RKO (cell line): ENCODE measurements around the gene EIF4H.
A peak's percentile ranks its signal among the peaks of the same experiment; 100 is the strongest.
"Not testable (repeated sequence)": the region's sequence is repeated elsewhere in the genome, so short reads cannot be mapped to it uniquely, and the experiment has no call there.

Source experiments
- DNase-seq: peaks from one replicate; pipeline ENCODE4 v3.0.0-alpha.2; 2016; ENCODE audit warnings: low spot score

The EIF4H gene

GRCh38 chr7:74173866-74174605 lies at the start of gene EIF4H:
Gene EIF4H, plus strand, starts transcription at chr7:74174356. Its CDS starts 28 bp downstream, at chr7:74174384.
- peak; percentile 95 for DNase-seq

DNA sequence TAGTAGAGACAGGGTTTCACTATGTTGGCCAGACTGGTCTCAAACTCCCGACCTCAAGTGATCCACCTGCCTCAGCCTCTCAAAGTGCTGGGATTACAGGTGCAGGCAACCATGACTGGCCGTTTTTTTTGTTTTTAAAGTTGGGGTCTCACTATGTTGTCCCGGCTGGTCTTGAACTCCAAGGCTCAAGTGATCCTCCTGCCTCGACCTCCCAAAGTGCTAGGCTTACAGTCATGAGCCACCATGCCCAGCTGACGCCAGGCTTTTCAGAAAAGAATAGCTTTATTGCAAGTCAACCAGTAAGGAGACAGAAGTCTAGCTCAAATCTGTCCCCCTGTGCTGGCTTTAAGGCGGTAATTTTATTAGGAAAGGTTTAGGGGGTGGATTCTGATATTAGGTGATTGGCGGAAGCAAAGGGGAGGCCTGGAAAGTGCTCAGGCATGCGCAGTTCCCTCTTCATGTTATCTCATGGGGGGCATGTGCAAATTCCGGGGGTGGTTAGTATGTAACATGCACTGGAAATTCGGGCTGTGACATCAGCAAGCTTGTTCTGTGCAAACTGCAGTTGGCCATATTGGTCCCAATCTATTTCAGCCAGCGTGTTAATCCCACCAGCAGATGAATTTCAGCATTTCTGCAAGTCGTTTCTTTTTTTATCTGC lies 47.8 kb upstream of the EIF4H start:
- DNase-seq: no peak

DNA sequence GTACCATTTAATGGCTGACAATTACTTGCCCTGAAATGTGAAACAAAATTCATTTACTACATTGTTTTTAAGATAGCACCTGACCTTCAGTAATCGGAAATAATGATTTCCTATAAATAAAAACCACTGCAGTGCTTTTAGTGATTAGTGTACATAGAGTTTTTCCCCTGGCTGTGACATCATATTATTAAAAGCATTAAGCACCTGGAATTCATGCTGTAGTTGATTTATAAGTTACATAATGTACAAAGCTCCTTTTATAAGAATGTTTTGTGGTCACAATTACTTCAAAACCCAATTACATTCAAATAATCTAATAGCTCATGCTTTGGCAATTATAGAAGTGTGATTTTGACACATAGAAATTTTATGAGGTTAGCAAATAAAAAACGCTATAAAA lies 44.3 kb upstream of the EIF4H start:
- DNase-seq: no peak

- DNase-seq: no peak
These were observed 43.6 kb upstream of the EIF4H start for GRCh38 chr7:74130518-74130917.

DNA sequence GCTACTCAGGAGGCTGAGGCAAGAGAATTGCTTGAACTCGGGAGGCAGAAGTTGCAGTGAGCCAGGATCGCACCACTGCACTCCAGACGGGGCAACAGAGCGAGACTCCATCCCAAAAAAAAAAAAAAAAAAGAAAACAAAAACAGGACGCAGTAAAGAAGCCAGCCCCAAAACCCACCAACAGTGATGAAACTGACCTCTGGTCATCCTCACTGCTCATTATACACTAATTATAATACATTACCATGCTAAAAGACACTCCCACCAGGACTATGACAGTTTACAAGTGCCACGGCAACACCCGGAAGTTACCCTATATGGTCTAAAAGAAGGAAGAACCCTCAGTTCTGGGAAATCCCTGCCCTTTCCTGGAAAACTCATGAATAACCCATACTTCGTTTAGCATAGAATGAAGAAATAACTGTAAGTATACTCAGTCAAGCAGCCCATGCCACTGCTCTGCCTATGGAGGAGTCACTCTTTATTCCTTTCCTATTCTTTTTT lies 40.0 kb upstream of the EIF4H start:
- DNase-seq: peak; percentile 15

- DNase-seq: no peak
These were observed 35.8 kb upstream of the EIF4H start for GRCh38 chr7:74138334-74138867.

GRCh38 chr7:74138945-74139843 lies 35.0 kb upstream of the EIF4H start:
- DNase-seq: no peak

DNA sequence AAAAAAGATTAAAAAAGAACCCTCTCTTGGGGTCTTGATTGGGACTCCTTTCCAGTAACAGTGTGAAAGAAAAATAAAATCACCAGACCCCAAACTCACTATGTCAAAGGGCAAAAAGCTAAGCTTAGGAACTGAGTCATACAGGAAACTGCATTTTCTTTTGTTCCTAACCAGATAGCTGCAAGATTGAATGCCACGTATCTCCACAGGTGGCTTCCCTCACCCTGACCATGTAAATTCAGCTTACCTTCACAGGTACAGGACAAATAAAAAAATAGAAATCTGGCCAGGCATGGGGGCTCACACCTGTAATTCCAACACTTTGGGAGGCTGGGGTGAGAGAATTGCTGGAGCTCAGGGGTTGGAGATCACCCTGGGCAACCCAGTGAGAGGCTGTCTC lies 32.5 kb upstream of the EIF4H start:
- no peak for DNase-seq

DNA sequence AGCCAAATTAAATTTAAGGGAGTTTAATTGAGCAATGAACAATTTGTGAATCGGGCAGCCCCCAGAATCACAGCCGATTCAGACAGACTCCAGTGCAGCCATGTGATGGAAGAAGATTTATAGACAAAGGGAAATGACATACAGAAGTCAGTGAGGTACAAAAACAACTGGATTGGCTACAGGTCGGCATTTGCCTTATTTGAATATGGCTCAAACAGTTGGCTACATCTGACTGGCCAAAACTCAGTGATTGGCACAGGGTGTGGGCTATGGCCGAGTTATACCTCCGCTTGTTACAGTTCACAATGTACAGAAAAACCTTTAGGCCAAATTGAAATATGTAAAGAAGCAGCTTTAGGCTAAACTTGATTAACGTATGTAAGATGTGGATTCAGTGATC lies 30.8 kb upstream of the EIF4H start:
- DNase-seq: peak; percentile 35

DNA sequence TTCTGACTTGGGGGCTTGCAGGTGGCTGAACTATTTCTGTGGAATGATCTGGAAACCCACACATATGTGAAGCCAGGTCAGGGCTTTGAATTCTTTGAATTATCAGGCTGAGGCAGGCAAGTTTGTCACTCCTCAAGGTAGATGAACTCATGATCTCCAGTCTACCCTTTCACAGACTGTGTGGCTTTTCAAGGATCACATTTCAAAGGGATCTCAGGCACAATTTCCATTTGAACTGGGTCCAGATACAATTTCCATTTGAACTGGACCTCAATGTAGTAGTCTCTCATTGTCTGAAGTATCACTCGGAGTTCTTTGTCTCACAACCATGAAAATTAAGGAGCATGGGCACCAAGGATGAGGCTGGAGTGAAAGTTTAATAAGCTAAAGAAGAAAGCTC lies 25.7 kb upstream of the EIF4H start:
- no peak for DNase-seq

DNA sequence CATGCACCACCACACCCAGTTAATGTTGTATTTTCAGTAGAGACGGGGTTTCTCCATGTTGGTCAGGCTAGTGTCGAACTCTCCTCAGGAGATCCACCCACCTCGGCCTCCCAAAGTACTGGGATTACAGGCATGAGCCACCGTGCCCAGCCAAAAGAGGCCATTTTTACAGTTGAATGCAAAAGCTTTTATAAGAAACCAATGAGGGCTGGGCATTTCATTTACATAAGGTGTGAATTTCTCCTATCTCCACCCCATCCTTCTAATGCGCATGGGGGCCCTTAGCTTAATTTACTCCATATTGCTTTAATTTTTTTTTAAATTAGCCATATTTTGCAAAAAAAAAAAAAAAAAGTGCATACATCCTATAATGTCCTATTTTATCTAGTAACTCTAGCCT lies 25.1 kb upstream of the EIF4H start:
- DNase-seq: no peak

DNA sequence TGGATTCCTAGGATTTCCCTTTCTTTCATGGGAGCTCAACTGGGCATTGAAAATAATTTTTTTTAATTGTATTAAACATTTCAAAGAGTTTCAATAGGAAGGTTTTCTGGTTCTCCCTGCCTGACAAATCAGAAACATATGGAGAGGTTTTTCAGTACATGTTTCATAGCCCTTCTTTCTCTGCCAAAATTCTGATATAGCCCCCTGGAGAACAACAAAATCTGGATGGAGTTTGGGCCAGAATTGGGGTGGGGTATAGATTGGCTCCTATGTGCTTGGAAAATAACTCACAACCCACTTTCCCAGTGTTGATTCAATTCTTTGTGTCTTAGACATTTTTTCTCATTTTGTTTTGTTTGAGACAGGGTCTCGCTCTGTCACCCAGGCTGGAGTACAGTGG lies 24.6 kb upstream of the EIF4H start:
- DNase-seq: no peak

DNA sequence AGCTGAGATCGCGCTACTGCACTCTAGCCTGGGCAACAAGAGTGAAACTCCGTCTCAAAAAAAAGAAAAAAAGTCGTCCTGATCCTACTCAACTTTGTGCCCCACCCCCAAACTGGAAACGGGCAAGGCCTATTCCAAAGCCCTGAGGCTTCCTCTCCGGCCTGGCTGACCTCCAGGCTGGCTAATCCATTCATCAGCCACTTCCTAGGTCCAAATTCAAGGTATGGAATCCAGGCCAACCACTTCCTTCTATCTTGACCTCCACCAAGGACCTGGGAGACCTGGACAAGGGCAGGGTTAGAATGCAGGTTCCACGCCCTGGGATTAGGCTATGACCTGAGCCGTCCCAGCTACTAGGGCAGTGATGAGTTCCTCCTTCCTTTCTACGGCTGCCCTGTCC lies 20.4 kb upstream of the EIF4H start:
- DNase-seq: no peak

DNA sequence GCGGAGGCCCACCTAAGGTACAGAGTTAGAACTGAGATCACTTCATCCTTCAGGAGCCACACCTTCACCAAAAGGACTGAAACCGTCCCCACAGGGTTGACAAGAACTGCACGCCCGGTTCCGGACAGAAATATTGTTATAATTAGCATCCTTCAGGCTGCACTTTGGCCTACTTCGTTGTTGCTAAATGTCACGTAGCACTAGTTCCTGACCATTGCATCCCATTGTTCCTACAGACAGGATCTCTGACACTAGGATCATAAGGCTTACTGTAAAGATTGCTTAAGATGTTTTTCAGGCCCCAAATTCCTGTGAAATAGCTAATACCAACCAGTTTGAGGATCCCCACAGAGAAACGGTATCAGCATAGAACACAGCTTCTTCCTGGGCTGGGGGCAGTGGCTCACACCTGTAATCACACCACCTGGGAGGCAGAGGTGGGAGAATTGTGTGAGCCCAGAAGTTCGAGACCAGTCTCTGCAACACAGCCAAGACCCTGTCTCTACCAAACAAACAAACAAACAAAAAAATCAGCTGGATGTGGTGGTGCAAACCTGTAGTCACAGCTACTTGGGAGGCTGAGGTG lies 18.3 kb upstream of the EIF4H start:
- DNase-seq: no peak

GRCh38 chr7:74157605-74158004 lies 16.6 kb upstream of the EIF4H start:
- DNase-seq: no peak

GRCh38 chr7:74164985-74165456 lies 9.1 kb upstream of the EIF4H start:
- DNase-seq: no peak

GRCh38 chr7:74165867-74166593 lies 8.1 kb upstream of the EIF4H start:
- DNase-seq: no peak

DNA sequence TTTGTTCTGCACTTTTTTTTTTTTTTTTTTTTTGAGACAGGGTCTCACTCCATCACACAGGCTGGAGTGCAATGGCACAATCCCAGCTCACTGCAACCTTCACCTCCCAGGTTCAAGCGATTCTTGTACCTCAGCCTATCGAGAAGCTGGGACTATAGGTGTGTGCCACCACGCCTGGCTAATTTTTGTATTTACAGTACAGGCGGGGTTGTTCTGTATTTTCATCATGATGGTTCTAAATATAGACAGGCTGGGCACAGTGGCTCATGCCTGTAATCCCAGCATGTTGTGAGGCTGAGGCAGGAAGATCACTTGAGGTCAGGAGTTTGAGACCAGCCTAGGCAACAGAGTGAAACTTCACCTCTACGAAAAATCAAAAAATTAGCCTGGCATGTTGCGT lies 6.8 kb upstream of the EIF4H start:
- not testable (repeated sequence) for DNase-seq

- DNase-seq: no peak
These were observed 1.1 kb upstream of the EIF4H start for GRCh38 chr7:74173074-74173473.

DNA sequence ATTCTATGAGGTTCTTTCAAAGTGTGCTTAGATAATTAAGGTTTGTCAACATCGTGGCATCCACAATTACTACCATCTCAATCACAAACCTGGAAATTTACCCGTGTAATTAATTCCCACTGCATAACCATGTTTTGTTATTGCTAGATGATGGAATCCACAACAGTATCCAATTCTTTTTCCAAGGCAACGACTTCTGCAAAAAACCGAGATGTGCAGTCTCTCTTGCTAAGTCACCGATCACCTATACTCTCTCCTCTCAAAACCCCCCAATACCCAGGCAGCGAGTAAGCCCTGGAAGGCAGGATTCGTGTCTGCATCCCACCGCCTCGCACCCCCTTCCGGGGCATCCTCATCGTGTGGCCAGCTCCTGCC lies 678 bp upstream of the EIF4H start:
- no peak for DNase-seq

DNA sequence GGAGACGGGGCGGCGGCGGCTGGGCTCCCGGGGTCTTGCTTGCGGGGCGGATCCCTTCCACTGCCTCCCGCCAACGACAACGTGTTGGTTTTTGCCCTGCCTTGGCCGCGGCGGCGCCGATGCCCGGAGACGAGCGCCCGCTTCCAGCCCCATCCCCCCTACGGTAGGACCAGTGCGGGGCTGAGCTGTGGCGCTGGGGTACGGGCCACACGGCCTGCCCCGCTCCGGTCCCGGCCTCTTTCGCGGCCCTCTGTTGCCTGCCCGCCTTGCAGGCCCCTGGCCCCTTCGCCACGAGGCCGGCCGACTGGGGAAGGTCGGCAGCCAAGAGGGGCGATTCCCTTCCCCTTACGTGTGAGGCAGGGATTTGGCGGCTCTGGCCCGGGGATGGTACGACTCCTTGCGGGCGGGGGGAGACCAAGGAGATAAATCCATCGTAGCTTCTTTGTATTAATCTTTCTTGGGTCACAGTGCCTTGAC lies 488 bp downstream of the EIF4H start:
- DNase-seq: peak; percentile 38
